HepG2 (cell line): ENCODE measurements around the gene TRAPPC1. TPM values are rescaled to one million over a fixed set of nuclear protein-coding genes. Genes with fewer than 3 reads are reported as not detected.
"Not testable (repeated sequence)": the region's sequence is repeated elsewhere in the genome, so short reads cannot be mapped to it uniquely, and the experiment has no call there.

Experiments used
- ATAC-seq: fragments of 200-7000 bp; cut with Tn5 transposase; 3 replicates; pipeline ENCODE4 v1.9.1; 2020; ENCODE audit warnings: mild to moderate bottlenecking, moderate library complexity
- BruUV-seq: library from RNA; stranded (reverse); fragments of 400-500 nt; replicated peaks from 2 replicates; lab custom pipeline; 2021; lab: Mats Ljungman, UMichigan
- CTCF ChIA-PET: fragments of 300-600 bp; formaldehyde crosslinking; extraction: SDS; loops from one replicate; lab custom pipeline; 2021; ENCODE audit warnings: low total read pairs, inconsistent platforms, low intra/inter-chr PET ratio; lab: Yijun Ruan, JAX
- POLR2A ChIA-PET: fragments of 350-600 bp; sonication (Branson Sonifier 250); formaldehyde crosslinking; loops from one replicate; lab custom pipeline; 2020; ENCODE audit warnings: antibody characterized with exemption, inconsistent platforms; lab: Yijun Ruan, JAX
- DNase-seq: peaks from one replicate; pipeline ENCODE4 v3.0.0-alpha.2; 2015; ENCODE audit warnings: low spot score
- FAIRE-seq: peaks from 3 replicates; lab custom pipeline; 2011; peaks lifted over from hg19 to GRCh38; lab: Jason Lieb, UNC
- H2AFZ ChIP-seq: one replicate; pipeline ENCODE4 v1.6.1; 2011; ENCODE audit warnings: low read length, inconsistent platforms
- H3K27ac ChIP-seq: fragments of 300-600 bp; 3 replicates; pipeline ENCODE4 v1.8.0; 2011; ENCODE audit warnings: mixed run types, mild to moderate bottlenecking, mixed read lengths, low read length, inconsistent platforms; ENCODE audit not compliant: insufficient read depth; ENCODE audit errors: extremely low read length
- H3K27me3 ChIP-seq, 2 experiments: fragments of 200-600 bp in 1 of 2; 2 replicates in 1 of 2; 3 replicates in 1 of 2; pipeline versions ENCODE4 v1.6.0 to v1.8.0; 2011; ENCODE audit warnings: low read length in 2 of 2, mild to moderate bottlenecking in 2 of 2, moderate library complexity in 2 of 2, inconsistent platforms in 1 of 2; ENCODE audit not compliant: insufficient read depth in 2 of 2, control insufficient read depth in 1 of 2
- H3K36me3 ChIP-seq, 2 experiments: fragments of 200-600 bp in 1 of 2; replicated peaks in 1 of 2; 2 replicates in 1 of 2; 3 replicates in 1 of 2; pipeline versions ENCODE4 v1.5.1 to v1.8.0; 2011; ENCODE audit warnings: low read length in 2 of 2, inconsistent platforms in 1 of 2; ENCODE audit not compliant: insufficient read depth in 2 of 2, control insufficient read depth in 1 of 2
- H3K4me1 ChIP-seq: 2 replicates; pipeline ENCODE4 v1.5.1; 2012; ENCODE audit warnings: low read length, inconsistent platforms; ENCODE audit not compliant: insufficient read depth
- H3K4me2 ChIP-seq: 2 replicates; pipeline ENCODE4 v1.6.0; 2011; ENCODE audit warnings: low read depth, low read length, inconsistent platforms
- H3K4me3 ChIP-seq, 3 experiments: fragments of 200-600 bp in 1 of 3; sonication (generic), shearing (Covaris generic) in 1 of 3; replicated peaks in 1 of 3; 2 replicates each; pipeline ENCODE4 v1.5.1; 2011 to 2016; ENCODE audit warnings: low read length in 3 of 3, inconsistent platforms in 2 of 3, low read depth in 2 of 3, mild to moderate bottlenecking in 2 of 3, control low read depth in 1 of 3, mixed read lengths in 1 of 3; ENCODE audit not compliant: insufficient read depth in 1 of 3
- H3K79me2 ChIP-seq: one replicate; pipeline ENCODE4 v1.6.1; 2011; ENCODE audit warnings: low read length, inconsistent platforms; ENCODE audit not compliant: insufficient read depth
- H3K9ac ChIP-seq: 2 replicates; pipeline ENCODE4 v1.6.0; 2011; ENCODE audit warnings: mild to moderate bottlenecking, low read depth, low read length, inconsistent platforms; ENCODE audit not compliant: insufficient read depth
- H3K9me3 ChIP-seq: 2 replicates; pipeline ENCODE4 v1.5.1; 2012; ENCODE audit warnings: mild to moderate bottlenecking, low read length
- H4K20me1 ChIP-seq: 2 replicates; pipeline ENCODE4 v1.6.0; 2011; ENCODE audit warnings: inconsistent platforms, mild to moderate bottlenecking, low read length, moderate library complexity; ENCODE audit not compliant: insufficient read depth
- ARHGAP35 ChIP-seq: sonication (generic); formaldehyde crosslinking; IDR thresholded peaks from 2 replicates; pipeline ENCODE4 v1.9.0; 2022; ENCODE audit warnings: mild to moderate bottlenecking, inconsistent platforms, moderate library complexity, missing genetic modification reagents, borderline replicate concordance
- BORCS8-MEF2B ChIP-seq: sonication (generic); formaldehyde crosslinking; IDR thresholded peaks from 2 replicates; pipeline ENCODE4 v1.8.0; 2022; ENCODE audit warnings: mild to moderate bottlenecking, missing genetic modification reagents
- MAFF ChIP-seq: IDR thresholded peaks from 2 replicates; pipeline ENCODE4 v1.6.1; 2011; ENCODE audit warnings: low read depth, low read length, improper control_type of control experiment
- MAFK ChIP-seq, 2 experiments: IDR thresholded peaks in 1 of 2; conservative IDR thresholded peaks in 1 of 2; 2 replicates each; pipeline ENCODE4 v1.6.1; 2011; ENCODE audit warnings: improper control_type of control experiment in 2 of 2, low read length in 2 of 2
- NPAS2 ChIP-seq: sonication (generic); formaldehyde crosslinking; IDR thresholded peaks from 2 replicates; pipeline ENCODE4 v1.8.0; 2022; ENCODE audit warnings: mild to moderate bottlenecking, missing genetic modification reagents, borderline replicate concordance
- POLR2A ChIP-seq, 2 experiments: IDR thresholded peaks; 2 replicates each; pipeline ENCODE4 v1.6.1; 2011; ENCODE audit warnings: low read depth in 2 of 2, low read length in 2 of 2, mild to moderate bottlenecking in 1 of 2, moderate library complexity in 1 of 2; ENCODE audit not compliant: insufficient read depth in 1 of 2
- SNRNP70 ChIP-seq: fragments of 200-400 bp; formaldehyde crosslinking; IDR thresholded peaks from 2 replicates; pipeline ENCODE4 v1.6.1; 2017; ENCODE audit warnings: mild to moderate bottlenecking, low read depth, low read length, moderate library complexity
- SOX5 ChIP-seq: IDR thresholded peaks from 2 replicates; pipeline ENCODE4 v1.6.1; 2016; ENCODE audit warnings: borderline replicate concordance
- YEATS2 ChIP-seq: sonication (generic); formaldehyde crosslinking; IDR thresholded peaks from 2 replicates; pipeline ENCODE4 v1.4.0; 2020; ENCODE audit warnings: missing genetic modification reagents, borderline replicate concordance
- ZNF207 ChIP-seq: fragments of 450-650 bp; IDR thresholded peaks from 2 replicates; pipeline ENCODE4 v1.6.1; 2016; ENCODE audit warnings: antibody characterized with exemption, borderline replicate concordance
- ZNF44 ChIP-seq: sonication (generic); formaldehyde crosslinking; IDR thresholded peaks from 2 replicates; pipeline ENCODE4 v1.5.1; 2020; ENCODE audit warnings: mild to moderate bottlenecking, missing genetic modification reagents
- ZSCAN22 ChIP-seq: sonication (generic); formaldehyde crosslinking; IDR thresholded peaks from 2 replicates; pipeline ENCODE4 v1.4.0; 2020; ENCODE audit warnings: mild to moderate bottlenecking, missing genetic modification reagents
- WGBS: methylation state at CpG from one replicate; pipeline ENCODE4 v1.1.6; 2017; ENCODE audit warnings: low lambda C conversion rate; 5-methylcytosine and 5-hydroxymethylcytosine counted together
- in situ Hi-C: cut with HindIII; loops from 2 replicates; pipeline ENCODE4 v1.10.0; 2017; ENCODE audit warnings: low pct_unique_long_range_greater_than_20kb; ENCODE audit not compliant: extremely low pct_ligation_motif_present
- intact Hi-C: fragments of 100-400 bp; cut with micrococcal nuclease; formaldehyde crosslinking; loops from one replicate; pipeline ENCODE4 v1.10.0; 2022; ENCODE audit not compliant: unreplicated experiment
- polyA plus RNA-seq, 8 experiments: library from polyadenylated mRNA; depleted of rRNA in 3 of 8; stranded (reverse) in 7 of 8; unstranded in 1 of 8; fragments of >200 nt; fragmentation: Illumina TruSeq in 4 of 8; extraction: Trizol in 4 of 8; gene quantifications; 2 replicates each; pipeline versions ENCODE4 v1.2.1 to v1.2.3, GENCODE V29; 2011 to 2016; ENCODE audit warnings: low read depth in 4 of 8, missing spikeins in 1 of 8, mixed read lengths in 1 of 8; ENCODE audit not compliant: insufficient read depth in 1 of 8
- total RNA-seq, 5 experiments: library from RNA; depleted of rRNA; stranded (reverse); fragments of >200 nt; fragmentation: Illumina TruSeq; extraction: Trizol; gene quantifications; 2 replicates each; pipeline ENCODE4 v1.2.3, GENCODE V29; 2016; ENCODE audit warnings: low read depth in 1 of 5

Gene TRAPPC1
- total and polyA plus RNA-seq, 2 of the 13 experiments (the other 11 are each of a cell fraction or from before 2014, with no cell fraction given) = 28.1 to 44.9 TPM

DNA sequence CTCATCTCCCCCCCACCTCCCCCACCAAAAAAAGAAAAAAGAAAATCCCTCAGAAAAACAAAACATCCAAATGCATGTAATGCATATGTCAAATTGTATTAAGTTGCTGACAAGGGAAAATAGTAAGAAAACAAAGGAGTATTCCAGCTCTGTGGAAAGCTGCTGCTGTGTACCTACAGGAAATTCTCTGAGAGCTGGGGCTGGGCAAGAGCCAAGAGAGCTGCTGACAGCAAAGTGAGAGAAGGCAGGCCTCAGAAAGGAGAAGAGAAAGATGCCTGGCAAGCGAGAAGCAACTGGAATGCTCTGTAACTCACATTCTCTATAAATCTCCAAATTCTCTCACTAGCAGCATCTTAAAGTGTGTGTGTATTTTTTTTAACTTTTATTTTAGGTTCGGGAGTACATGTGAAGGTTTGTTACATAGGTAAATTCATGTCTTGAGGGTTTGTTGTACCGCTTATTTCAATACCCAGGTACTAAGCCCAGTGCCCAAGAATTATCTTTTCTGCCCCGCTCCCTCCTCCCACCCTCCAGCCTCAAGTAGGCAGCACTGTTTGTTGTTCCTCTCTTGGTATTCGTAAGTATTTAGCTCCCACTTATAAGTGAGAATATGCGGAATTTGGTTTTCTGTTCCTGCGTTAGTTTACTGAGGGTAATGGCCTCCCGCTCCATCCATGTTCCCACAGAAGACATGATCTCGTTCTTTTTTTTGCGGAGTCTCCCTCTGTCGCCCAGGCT, 24.7 kb upstream of the TRAPPC1 start:
- Histone ChIP-seq H3K36me3 (no peaks in the 10 kb centered on the region), H3K9me3 (no peaks in the 10 kb centered on the region), H3K27ac (no peak overlapping the region), H2AFZ (no peak overlapping the region), H3K4me3 (no peak overlapping the region), H3K4me1 (no peaks in the 10 kb centered on the region), H3K4me2 (no peak overlapping the region), H3K27me3 (0 out of 5 replicates have a peak, but pooled peaks cover 0 to 4% of the 10 kb centered on the region in 2 experiments), H4K20me1 (no peaks in the 10 kb centered on the region), H3K79me2 (no peaks in the 10 kb centered on the region), H3K9ac (no peak overlapping the region)
- 61% methylated on average over 11 of the region's 11 CpGs for WGBS
- FAIRE-seq (no peak), DNase-seq (no peak), ATAC-seq (no peak)
- intact Hi-C loops = no loop called here
- CTCF ChIA-PET = no interaction called here
- peak; percentile 43; the same call in 1 of the 2 replicates for TF ChIP-seq MAFF
- no peak for TF ChIP-seq BORCS8-MEF2B (CRISPR knock-in tag)
- TF ChIP-seq YEATS2 = no peak
- TF ChIP-seq MAFK (conservative IDR thresholded peaks at IDR 0.05 in 1 of 2, IDR thresholded peaks at IDR 0.05 in 1 of 2; ENCODE audit: low read length in 2 of 2) = peak; percentile 49 to 54
- TF ChIP-seq SOX5 (CRISPR knock-in tag) = no peak
- in situ Hi-C loops = no loop called here
- no TSS peak for BruUV-seq
- POLR2A ChIA-PET = no interaction called here

GRCh38 chr17:7955414-7956227, 23.9 kb upstream of the TRAPPC1 start:
- in situ Hi-C loops = no loop called here
- DNase-seq (no peak), FAIRE-seq (no peak), ATAC-seq (no peak)
- BruUV-seq = no TSS peak
- H3K9ac ChIP-seq = no peak overlapping the region
- H3K27me3 ChIP-seq = 0 out of 5 replicates have a peak, but pooled peaks cover 0 to 4% of the 10 kb centered on the region in 2 experiments
- no peaks in the 10 kb centered on the region for H3K36me3 ChIP-seq
- no peak overlapping the region for H2AFZ ChIP-seq
- intact Hi-C loops = no loop called here
- no peaks in the 10 kb centered on the region for H3K79me2 ChIP-seq
- ChIA-PET POLR2A (no interaction called here), CTCF (no interaction called here)
- TF ChIP-seq SNRNP70 (no peak), NPAS2 (CRISPR knock-in tag) (no peak), ARHGAP35 (no peak), ZSCAN22 (CRISPR knock-in tag) (no peak), ZNF207 (no peak), POLR2A (IDR thresholded peaks at IDR 0.05; ENCODE audit: insufficient read depth in 1 of 2, low read depth in 2 of 2, low read length in 2 of 2) (no peak), ZNF44 (CRISPR knock-in tag) (no peak)
- H3K27ac ChIP-seq = no peak overlapping the region
- no peaks in the 10 kb centered on the region for H3K4me1 ChIP-seq
- H3K9me3 ChIP-seq = no peaks in the 10 kb centered on the region
- no peaks in the 10 kb centered on the region for H4K20me1 ChIP-seq
- WGBS = 60% methylated on average over 13 of the region's 13 CpGs
- H3K4me2 ChIP-seq = no peak overlapping the region
- no peak overlapping the region for H3K4me3 ChIP-seq

DNA sequence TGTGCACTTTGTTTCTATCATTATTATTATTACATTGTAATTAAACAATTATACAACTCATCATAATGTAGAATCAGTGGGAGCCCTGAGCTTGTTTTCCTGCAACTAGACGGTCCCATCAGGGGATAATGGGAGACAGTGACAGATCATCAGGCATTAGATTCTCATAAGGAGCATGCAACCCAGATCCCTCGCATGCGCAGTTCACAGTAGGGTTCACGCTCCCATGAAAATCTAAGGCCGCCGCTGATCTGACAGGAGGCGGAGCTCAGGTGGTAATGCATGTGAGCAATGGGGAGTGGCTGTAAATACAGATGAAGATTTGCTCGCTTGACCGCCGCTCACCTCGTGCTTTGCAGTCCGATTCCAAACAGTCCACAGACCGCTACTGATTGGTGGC, 21.5 kb upstream of the TRAPPC1 start:
- FAIRE-seq, H3K4me1 ChIP-seq, H4K20me1 ChIP-seq, H2AFZ ChIP-seq, ATAC-seq, intact Hi-C loops, DNase-seq, H3K4me2 ChIP-seq, in situ Hi-C loops, H3K9ac ChIP-seq, H3K9me3 ChIP-seq, CTCF ChIA-PET, POLR2A ChIA-PET, H3K79me2 ChIP-seq, H3K27ac ChIP-seq, H3K4me3 ChIP-seq, H3K27me3 ChIP-seq, BruUV-seq: not testable (repeated sequence)
- 90% methylated on average over 13 of the region's 13 CpGs for WGBS
- peaks cover 0 to 13% of the 10 kb centered on the region in 2 experiments; a peak in 2 of 5 replicates for H3K36me3 ChIP-seq
